Measurements from ENCODE around the gene CNTF.

Gene CNTF

DNA sequence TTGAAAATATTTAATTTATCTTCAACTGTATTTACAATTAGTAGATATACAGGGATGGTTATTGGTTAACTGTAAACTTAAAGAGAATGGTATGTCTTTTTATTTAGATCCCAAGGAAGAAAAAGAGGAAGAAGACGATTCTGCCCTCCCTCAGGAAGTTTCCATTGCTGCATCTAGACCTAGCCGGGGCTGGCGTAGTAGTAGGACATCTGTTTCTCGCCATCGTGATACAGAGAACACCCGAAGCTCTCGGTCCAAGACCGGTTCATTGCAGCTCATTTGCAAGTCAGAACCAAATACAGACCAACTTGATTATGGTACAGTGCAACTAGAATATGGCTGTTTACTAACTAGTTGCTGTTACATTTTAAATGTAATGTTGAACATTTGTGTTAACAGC, 12.7 kb upstream of the CNTF start:
- DNase-seq (ENCODE audit: insufficient read length) = no peak
- FAIRE-seq = peak; percentile 87
- TF ChIP-seq POLR2A (IDR thresholded peaks at IDR 0.05; ENCODE audit: low read depth, low read length) (no peak), POLR2AphosphoS5 (IDR thresholded peaks at IDR 0.05; ENCODE audit: low read depth, low read length) (no peak), TAF1 (IDR thresholded peaks at IDR 0.05; ENCODE audit: borderline replicate concordance, low read depth, low read length) (no peak)

DNA sequence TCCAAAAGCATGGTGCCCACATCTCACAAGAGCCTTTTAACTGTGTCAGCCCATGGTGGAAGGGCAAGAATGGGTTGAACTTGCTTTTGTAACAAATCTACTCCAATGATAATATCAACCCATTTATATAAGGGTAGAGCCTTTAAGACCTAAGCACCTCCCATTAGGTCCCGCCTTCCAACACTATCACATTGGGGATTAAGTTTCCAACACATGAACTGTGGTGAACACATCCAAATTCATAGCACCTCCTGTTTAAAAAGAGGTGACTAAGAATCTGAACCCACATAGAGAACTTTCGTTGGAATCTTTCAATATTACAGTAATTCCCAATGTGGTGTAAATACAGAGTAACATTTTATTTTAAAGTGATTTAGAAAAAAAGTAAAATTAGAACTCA, 9.2 kb upstream of the CNTF start:
- FAIRE-seq (peak; percentile 80), DNase-seq (ENCODE audit: insufficient read length) (no peak)
- TF ChIP-seq POLR2A (IDR thresholded peaks at IDR 0.05; ENCODE audit: low read depth, low read length) (no peak), TAF1 (IDR thresholded peaks at IDR 0.05; ENCODE audit: borderline replicate concordance, low read depth, low read length) (no peak), POLR2AphosphoS5 (IDR thresholded peaks at IDR 0.05; ENCODE audit: low read depth, low read length) (no peak)

GRCh38 chr11:58615559-58615958, 6.9 kb upstream of the CNTF start:
- DNase-seq (ENCODE audit: insufficient read length) (no peak), FAIRE-seq (no peak)
- TF ChIP-seq POLR2A (IDR thresholded peaks at IDR 0.05; ENCODE audit: low read depth, low read length) (no peak), POLR2AphosphoS5 (IDR thresholded peaks at IDR 0.05; ENCODE audit: low read depth, low read length) (no peak), TAF1 (IDR thresholded peaks at IDR 0.05; ENCODE audit: borderline replicate concordance, low read depth, low read length) (no peak)

- FAIRE-seq (no peak), DNase-seq (ENCODE audit: insufficient read length) (no peak)
- TF ChIP-seq POLR2AphosphoS5 (IDR thresholded peaks at IDR 0.05; ENCODE audit: low read depth, low read length) (no peak), POLR2A (IDR thresholded peaks at IDR 0.05; ENCODE audit: low read depth, low read length) (no peak), TAF1 (IDR thresholded peaks at IDR 0.05; ENCODE audit: borderline replicate concordance, low read depth, low read length) (no peak)
These were observed 5.9 kb upstream of the CNTF start for GRCh38 chr11:58616594-58616993.

DNA sequence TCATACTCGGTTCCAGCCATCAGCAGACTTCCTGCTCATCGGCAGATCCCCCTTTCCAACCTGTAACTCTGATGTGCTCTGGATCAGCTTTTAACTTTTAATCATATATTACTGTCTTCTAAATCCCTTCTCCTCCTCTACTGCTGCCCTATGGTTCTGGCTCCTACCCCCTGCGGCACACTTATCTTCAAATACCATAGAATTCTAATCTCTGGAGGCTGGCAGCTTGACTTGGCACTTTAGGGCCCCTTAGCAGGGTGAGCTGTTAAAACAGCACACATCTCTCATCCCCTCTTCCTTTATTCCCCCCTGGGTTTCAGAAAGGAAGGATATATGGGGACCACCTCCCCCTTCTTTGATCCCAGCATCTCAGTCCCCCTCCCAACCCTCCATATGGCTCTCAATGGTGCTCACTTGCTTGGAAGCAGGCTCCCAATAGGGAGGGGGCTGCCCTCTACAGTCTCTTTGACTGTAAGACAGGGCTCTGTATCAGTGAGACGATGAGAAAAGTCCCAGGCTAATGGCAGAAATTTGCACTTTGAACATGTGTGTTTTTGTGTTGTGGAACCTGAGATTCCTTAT, 4.4 kb upstream of the CNTF start:
- FAIRE-seq = peak; percentile 70
- DNase-seq (ENCODE audit: insufficient read length) = no peak
- TF ChIP-seq POLR2A (IDR thresholded peaks at IDR 0.05; ENCODE audit: low read depth, low read length) (no peak), TAF1 (IDR thresholded peaks at IDR 0.05; ENCODE audit: borderline replicate concordance, low read depth, low read length) (no peak), POLR2AphosphoS5 (IDR thresholded peaks at IDR 0.05; ENCODE audit: low read depth, low read length) (no peak)

DNA sequence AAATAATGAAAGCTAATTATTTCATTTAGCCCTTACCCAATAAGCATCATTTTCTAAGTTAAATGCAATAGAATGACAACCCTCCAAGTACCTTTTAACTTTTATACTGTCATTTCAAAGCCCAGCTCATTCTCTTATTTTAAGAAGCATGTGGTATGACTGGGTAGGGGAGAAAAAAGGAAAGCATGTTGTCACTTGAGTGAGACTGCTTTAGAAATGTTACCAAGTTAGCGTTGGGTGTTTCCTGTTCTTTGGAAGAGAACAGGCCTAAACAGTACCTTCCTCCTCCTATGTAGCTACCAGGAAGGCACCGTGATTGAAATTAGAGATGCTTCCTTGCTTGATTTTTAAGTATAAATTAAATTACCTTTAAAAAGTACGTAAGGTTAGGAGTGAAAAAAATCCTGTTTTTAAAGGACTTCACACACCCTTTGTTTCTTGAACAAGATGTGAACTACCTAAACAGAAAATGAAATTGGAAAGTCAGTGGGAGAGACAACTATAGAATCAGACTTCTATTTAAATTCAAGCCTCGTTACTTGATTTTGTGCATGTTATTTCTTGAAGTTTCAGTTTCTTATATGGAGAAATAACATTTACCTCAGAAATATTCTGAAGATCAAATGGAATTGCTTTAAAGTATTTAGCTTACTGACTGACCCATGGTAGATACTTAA, 741 bp upstream of the CNTF start:
- no peak for DNase-seq (ENCODE audit: insufficient read length)
- TF ChIP-seq POLR2A (IDR thresholded peaks at IDR 0.05; ENCODE audit: low read depth, low read length) (no peak), POLR2AphosphoS5 (IDR thresholded peaks at IDR 0.05; ENCODE audit: low read depth, low read length) (no peak), TAF1 (IDR thresholded peaks at IDR 0.05; ENCODE audit: borderline replicate concordance, low read depth, low read length) (no peak)
- FAIRE-seq = no peak

DNA sequence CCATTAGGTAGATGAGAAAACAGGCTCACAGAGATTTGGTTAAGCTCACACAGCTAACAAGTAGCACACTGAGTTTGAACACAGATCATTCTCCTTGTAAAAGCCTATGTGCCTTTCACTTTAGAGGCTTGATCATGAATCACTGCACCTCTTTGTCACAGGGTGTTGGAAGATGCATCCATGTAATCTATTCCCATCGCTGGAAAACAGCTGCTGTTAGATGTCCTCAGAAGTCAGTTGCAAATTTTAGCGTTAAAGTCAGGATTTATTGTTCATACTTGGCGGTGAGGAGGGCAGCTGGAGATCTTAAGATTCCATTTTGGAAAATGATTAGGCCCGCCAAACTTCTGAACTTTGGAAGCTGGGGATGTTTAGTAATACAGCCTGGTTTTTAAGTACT, 2.6 kb downstream of the CNTF start:
- DNase-seq (ENCODE audit: insufficient read length) = no peak
- TF ChIP-seq POLR2AphosphoS5 (IDR thresholded peaks at IDR 0.05; ENCODE audit: low read depth, low read length) = no peak
- no peak for TF ChIP-seq TAF1 (IDR thresholded peaks at IDR 0.05; ENCODE audit: borderline replicate concordance, low read depth, low read length)
- TF ChIP-seq POLR2A (IDR thresholded peaks at IDR 0.05; ENCODE audit: low read depth, low read length) = no peak
- FAIRE-seq = peak; percentile 33

DNA sequence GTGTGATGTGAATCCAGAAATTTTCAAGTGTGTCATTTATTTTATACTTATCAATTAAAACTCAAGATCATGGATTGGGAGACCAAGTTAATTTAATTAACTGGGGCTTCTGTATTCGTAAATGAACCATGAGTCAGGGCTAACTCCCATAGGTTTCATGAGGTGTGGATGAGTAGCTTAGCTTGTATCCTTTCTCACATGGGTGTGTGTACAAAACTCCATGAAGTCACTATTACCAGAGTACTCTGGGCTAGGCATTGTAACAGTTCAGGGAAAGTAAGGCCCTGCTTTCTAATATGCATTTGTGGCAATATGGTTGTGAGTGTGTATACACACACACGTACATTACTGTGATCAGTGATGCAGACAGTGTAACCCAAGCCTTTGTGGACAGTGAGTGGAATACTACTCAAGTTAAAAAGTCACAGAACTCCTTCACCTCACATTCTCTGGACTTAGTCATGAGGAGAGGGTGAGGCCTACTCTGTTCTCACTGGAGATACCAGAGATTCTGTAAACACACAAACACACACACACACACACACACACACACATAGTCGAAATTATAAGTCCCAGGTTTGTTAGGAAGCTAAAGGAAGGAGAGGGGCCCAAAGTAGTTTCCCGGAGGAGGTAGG, 3.5 kb downstream of the CNTF start:
- DNase-seq (ENCODE audit: insufficient read length) (no peak), FAIRE-seq (peak; percentile 14)
- TF ChIP-seq TAF1 (IDR thresholded peaks at IDR 0.05; ENCODE audit: borderline replicate concordance, low read depth, low read length) (no peak), POLR2A (IDR thresholded peaks at IDR 0.05; ENCODE audit: low read depth, low read length) (0 out of 2 replicates have a peak, but pooled peaks have one; percentile 21)

DNA sequence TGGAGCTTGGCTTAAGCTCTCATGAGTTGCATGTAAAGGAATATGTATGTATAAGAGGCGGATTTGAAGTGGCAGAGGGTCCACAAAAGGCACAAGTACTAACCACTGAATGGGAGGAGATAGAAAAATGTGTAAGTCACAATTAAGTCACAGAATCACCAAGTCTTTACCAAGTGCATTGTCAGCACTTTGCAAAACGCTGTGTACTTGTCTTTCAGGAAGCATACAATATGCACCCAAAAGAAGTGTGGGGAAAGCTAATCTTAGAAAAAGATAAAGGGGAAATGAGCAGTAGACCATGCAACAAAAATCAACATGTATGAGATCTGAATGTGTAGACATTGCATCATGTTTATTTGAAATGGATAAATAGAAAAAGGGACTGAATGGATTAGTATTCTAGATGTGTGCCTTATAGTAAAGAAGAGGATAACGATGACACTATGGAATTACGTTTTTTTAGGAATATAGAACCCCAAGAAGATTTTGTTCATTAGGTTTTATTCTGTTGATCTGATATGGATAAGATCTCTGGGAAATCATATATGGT, 4.5 kb downstream of the CNTF start:
- no peak for TF ChIP-seq POLR2AphosphoS5 (IDR thresholded peaks at IDR 0.05; ENCODE audit: low read depth, low read length)
- no peak for TF ChIP-seq TAF1 (IDR thresholded peaks at IDR 0.05; ENCODE audit: borderline replicate concordance, low read depth, low read length)
- TF ChIP-seq POLR2A (IDR thresholded peaks at IDR 0.05; ENCODE audit: low read depth, low read length) = no peak
- FAIRE-seq = peak; percentile 14
- no peak for DNase-seq (ENCODE audit: insufficient read length)

GRCh38 chr11:58628446-58628845, 6.0 kb downstream of the CNTF start:
- TF ChIP-seq POLR2A (IDR thresholded peaks at IDR 0.05; ENCODE audit: low read depth, low read length) (no peak), TAF1 (IDR thresholded peaks at IDR 0.05; ENCODE audit: borderline replicate concordance, low read depth, low read length) (no peak), POLR2AphosphoS5 (IDR thresholded peaks at IDR 0.05; ENCODE audit: low read depth, low read length) (no peak)
- DNase-seq (ENCODE audit: insufficient read length) = no peak
- no peak for FAIRE-seq

- TF ChIP-seq TAF1 (IDR thresholded peaks at IDR 0.05; ENCODE audit: borderline replicate concordance, low read depth, low read length) = no peak
- TF ChIP-seq POLR2AphosphoS5 (IDR thresholded peaks at IDR 0.05; ENCODE audit: low read depth, low read length) = no peak
- TF ChIP-seq POLR2A (IDR thresholded peaks at IDR 0.05; ENCODE audit: low read depth, low read length) = no peak
- DNase-seq (ENCODE audit: insufficient read length) (no peak), FAIRE-seq (peak; percentile 42)
These were observed 7.4 kb downstream of the CNTF start for GRCh38 chr11:58629857-58630256.

Measured in GM12892 (cell line).